GM19351 (cell line): ENCODE measurements around the gene NUP214.
"Not testable (repeated sequence)": the region's sequence is repeated elsewhere in the genome, so short reads cannot be mapped to it uniquely, and the experiment has no call there.

Experiments
- ATAC-seq: cut with Tn5 transposase; IDR thresholded peaks from one replicate; pipeline ENCODE4 v1.9.1; 2021; ENCODE audit warnings: mild to moderate bottlenecking, moderate library complexity; ENCODE audit not compliant: unreplicated experiment

NUP214 gene

GRCh38 chr9:131115360-131115742 is 10.0 kb upstream of the NUP214 start:
- not testable (repeated sequence) for ATAC-seq

GRCh38 chr9:131116281-131117120 is 8.9 kb upstream of the NUP214 start:
- ATAC-seq = no peak

- no peak for ATAC-seq
These were observed 8.1 kb upstream of the NUP214 start for GRCh38 chr9:131117121-131117761.

- ATAC-seq = no peak
These were observed 7.6 kb upstream of the NUP214 start for GRCh38 chr9:131117762-131118145.

GRCh38 chr9:131119600-131119999 is 5.8 kb upstream of the NUP214 start:
- no peak for ATAC-seq

GRCh38 chr9:131120620-131121228 is 4.7 kb upstream of the NUP214 start:
- ATAC-seq = no peak

GRCh38 chr9:131121346-131121745 is 4.0 kb upstream of the NUP214 start:
- ATAC-seq = no peak

GRCh38 chr9:131122158-131122557 is 3.2 kb upstream of the NUP214 start:
- no peak for ATAC-seq

- no peak for ATAC-seq
These were observed 423 bp upstream of the NUP214 start for GRCh38 chr9:131125038-131125287.

- no peak for ATAC-seq
These were observed 657 bp downstream of the NUP214 start for GRCh38 chr9:131126059-131126426.

GRCh38 chr9:131129183-131129582 is 3.8 kb downstream of the NUP214 start:
- ATAC-seq = no peak

GRCh38 chr9:131138676-131139075 is 13.3 kb downstream of the NUP214 start:
- ATAC-seq = no peak

- no peak for ATAC-seq
These were observed 14.7 kb downstream of the NUP214 start for GRCh38 chr9:131140112-131140511.

- no peak for ATAC-seq
These were observed 15.2 kb downstream of the NUP214 start for GRCh38 chr9:131140550-131140949.

GRCh38 chr9:131142160-131142559 is 16.8 kb downstream of the NUP214 start:
- ATAC-seq = no peak

- ATAC-seq = no peak
These were observed 18.8 kb downstream of the NUP214 start for GRCh38 chr9:131144201-131144600.

- no peak for ATAC-seq
These were observed 19.9 kb downstream of the NUP214 start for GRCh38 chr9:131145245-131145644.

GRCh38 chr9:131146186-131146585 is 20.8 kb downstream of the NUP214 start:
- no peak for ATAC-seq

- ATAC-seq = no peak
These were observed 22.9 kb downstream of the NUP214 start for GRCh38 chr9:131148276-131148675.

- ATAC-seq = no peak
These were observed 23.7 kb downstream of the NUP214 start for GRCh38 chr9:131148966-131149687.

- no peak for ATAC-seq
These were observed 24.3 kb downstream of the NUP214 start for GRCh38 chr9:131149688-131150053.

GRCh38 chr9:131153595-131153994 is 28.2 kb downstream of the NUP214 start:
- ATAC-seq = no peak
